Activated CD8-positive, alpha-beta memory T cell treated with anti-CD3 and anti-CD28 coated beads, Interleukin-2, amount 50 U/mL, for 1 hour (primary cell): ENCODE data around the gene ZMYM2.
"Not testable (repeated sequence)": the region's sequence is repeated elsewhere in the genome, so short reads cannot be mapped to it uniquely, and the experiment has no call there.

Experiments used
- DNase-seq: peaks from one replicate; pipeline ENCODE4 v3.0.0-alpha.2; 2020; ENCODE audit errors: extremely low read depth

ZMYM2 gene

DNA sequence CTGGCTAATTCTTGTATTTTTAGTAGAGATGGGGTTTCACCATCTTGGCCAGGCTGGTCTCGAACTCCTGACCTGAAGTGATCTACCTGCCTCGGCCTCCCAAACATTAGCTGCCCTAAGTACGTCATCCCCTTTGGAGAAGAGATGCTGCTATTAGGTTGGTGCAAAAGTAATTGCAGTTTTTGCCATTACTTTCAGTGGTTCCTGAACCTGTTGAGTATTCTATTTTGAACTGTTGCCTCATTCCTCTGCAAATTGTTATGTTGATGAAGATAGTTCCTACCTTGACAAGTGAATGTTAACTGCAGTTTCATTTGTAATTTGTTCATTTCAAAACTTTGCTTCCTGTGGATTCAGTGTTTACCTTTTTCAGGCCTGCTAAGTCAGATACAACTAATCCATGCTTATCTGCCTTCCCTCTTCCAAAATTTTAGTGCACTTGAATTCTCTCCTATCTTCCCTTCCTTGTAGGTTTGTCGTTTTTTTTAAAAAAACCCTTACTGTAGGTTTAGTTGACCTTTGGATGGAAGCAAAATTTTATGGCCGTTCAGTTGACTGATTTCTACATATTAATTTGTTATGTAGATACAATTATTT lies 24.0 kb downstream of the ZMYM2 start:
- no peak for DNase-seq

DNA sequence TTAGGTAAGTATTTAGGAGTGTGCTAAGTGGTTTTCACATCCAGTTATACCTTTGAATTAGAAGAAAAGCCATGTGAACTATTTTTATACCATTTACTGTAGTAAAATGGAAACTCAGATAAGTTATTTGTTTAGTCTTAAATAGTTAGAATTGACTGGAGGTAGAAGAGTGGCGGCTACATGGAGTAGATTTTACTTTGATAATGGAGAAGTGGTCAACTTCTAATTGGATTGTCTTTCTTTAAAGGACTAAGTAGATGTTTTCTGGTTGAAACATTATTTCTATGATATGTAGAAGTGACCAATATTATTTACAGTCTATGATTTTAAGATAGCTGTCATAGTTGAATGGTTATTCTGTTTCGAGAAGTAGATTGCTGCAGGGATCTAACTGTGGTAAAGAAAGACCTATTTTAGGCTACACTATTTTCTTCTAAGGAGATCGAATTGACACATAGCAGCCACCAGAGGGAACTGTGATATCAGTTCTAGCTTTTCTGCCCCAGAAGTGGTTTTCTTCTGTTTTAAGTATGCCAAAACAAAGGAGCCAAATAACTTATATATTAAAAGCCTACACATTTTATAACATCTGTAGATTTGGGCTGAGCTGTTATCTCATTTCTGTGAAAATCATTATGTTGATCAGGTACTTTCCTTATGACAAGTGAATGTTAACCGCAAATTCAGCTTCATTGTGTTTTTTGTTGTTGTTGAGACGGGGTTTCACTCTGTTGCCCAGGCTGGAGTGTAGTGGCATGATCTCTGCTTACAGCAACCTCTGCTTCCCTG lies 26.1 kb downstream of the ZMYM2 start:
- no peak for DNase-seq

DNA sequence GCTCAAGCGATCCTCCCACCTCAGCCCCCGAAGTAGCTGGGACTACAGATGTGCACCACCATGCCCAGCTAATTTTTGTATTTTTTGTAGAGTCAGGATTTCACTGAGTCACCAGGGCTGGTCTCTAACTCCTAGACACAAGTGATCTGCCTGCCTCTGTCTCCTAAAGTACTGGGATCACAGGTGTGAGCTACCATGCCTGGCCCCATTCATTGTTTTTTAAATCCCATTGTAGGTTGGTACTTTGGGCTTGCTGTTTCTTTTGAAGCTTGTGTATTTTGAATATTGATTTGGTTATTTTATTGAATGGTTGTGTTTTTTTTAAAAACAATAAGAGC lies 26.7 kb downstream of the ZMYM2 start:
- no peak for DNase-seq

DNA sequence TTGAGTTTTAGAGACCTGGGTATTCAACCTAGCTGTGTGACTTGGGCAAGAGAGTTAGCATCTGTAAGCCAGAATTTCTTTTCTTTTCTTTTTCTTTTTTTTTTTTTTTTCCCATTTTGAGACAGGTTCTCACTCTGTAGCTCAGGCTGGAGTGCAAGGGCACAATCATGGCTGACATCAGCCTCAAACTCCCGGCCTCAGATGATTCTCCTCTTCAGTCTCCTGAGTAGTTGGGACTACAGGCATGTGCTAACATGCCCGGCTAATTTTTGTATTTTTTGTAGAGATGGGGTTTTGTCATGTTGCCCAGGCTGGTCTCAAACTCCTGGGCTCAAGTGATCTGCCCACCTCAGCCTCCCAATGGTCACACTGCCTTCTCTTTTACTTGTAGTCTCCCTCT lies 33.0 kb downstream of the ZMYM2 start:
- DNase-seq: no peak

DNA sequence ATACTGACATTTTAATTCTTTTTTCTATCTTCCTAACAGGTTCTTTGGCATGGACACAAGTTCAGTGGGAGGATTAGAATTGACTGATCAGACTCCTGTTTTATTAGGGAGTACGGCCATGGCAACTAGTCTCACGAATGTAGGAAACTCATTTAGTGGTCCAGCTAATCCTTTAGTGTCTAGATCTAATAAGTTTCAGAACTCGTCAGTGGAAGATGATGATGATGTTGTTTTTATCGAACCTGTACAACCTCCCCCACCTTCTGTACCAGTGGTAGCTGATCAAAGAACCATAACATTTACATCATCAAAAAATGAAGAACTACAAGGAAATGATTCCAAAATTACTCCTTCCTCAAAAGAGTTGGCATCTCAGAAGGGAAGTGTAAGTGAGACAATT lies 34.5 kb downstream of the ZMYM2 start:
- no peak for DNase-seq

DNA sequence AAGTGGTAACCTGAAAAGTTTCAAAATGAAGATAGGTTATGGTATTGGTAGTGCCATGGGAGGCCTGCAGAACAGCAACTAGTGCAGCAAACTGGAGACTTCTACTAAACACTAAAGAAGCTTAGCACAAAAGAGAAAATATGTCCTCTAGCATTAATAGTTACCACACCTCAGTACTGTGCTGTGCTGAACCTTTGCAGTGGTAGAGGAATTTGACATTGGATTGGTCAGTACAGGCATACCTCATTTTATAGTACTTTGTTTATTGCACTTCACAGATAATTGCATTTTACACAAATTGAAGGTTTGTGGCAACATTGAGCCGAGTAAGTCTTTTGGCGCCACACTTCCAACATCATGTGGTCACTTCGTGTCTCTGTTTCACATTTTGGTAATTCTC lies 40.4 kb downstream of the ZMYM2 start:
- DNase-seq: no peak

DNA sequence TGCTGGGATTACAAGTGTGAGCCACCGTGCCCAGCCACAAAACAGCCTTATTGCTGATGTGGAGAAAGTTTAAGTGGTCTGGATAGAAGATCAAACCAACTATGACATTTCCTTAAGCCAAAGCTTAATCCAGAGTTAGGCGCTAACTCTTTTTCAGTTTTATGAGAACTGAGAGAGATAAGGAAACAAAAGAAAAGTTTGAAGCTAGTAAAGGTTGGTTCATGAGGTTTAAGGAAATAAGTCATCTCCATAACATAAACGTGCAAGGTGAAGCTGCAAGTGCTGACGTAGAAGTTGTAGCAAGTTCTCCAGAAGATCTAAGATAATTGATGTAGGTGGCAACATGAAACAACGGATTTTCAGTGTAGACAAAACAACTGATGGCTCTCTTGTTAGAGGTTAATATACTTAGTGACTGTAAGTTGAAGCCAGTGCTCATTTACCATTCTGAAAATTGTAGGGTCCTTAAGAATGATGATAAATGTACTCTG lies 41.6 kb downstream of the ZMYM2 start:
- no peak for DNase-seq

DNA sequence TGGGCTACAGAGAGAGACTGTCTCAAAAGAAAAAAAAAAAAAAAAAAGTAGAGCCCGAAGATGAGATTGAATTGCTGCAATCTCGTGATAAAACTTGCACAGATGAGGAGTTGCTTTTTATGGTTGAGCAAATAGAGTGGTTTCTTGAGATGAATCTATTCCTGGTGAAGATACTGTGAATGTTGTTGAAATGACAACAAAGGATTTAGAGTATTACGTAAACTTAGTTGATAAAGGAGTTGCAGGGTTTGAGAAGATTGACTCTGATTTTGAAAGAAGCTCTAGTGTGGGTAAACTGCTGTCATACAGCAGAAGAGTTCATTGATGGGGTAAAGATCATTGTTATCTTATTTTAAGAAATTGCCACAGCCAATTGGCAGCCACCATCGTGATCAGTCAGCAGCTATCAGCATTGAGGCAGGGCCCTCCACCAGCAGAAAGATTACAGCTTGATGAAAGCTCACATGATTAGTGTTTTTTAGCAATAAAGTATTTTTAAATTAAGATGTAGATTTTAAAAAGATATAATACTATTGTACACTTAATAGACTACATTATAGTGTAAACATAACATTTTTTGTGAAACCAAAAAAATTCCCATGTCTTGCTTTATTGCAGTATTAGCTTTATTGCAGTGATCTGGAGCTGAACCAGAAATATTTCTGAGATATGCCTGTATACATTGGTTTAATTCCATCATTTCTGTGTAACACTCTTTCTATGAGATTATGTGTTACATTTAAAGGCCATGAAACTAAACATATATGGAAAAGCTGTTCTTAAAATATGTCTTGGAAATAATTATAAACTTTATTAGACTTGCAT lies 43.1 kb downstream of the ZMYM2 start:
- no peak for DNase-seq

DNA sequence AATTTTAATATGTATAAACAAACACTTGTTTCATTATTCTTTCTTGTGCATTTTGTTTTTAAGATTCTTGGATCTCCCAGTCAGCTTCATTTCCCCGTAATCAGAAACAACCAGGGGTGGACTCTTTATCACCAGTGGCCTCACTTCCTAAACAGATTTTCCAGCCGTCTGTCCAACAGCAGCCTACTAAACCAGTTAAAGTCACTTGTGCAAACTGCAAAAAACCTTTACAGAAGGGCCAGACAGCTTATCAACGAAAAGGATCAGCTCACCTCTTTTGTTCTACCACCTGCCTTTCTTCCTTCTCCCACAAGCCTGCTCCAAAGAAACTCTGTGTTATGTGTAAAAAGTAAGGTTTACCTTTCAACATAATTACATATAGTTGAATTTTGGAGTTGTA lies 44.3 kb downstream of the ZMYM2 start:
- DNase-seq: no peak

DNA sequence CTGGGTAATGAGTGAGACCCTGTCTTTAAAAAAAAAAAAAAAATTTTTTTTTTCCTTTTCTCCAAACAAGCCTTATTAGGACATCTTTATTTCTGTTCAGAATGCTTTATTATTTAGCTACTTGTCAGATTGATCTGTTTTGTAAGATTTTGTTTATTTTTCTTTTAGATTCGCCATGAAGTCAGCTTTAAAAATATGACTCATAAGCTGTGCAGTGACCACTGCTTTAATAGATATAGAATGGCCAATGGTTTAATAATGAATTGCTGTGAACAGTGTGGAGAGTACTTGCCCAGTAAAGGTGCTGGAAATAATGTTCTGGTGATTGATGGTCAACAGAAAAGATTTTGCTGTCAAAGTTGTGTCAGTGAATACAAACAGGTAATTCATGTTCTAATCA lies 47.7 kb downstream of the ZMYM2 start:
- DNase-seq: no peak

DNA sequence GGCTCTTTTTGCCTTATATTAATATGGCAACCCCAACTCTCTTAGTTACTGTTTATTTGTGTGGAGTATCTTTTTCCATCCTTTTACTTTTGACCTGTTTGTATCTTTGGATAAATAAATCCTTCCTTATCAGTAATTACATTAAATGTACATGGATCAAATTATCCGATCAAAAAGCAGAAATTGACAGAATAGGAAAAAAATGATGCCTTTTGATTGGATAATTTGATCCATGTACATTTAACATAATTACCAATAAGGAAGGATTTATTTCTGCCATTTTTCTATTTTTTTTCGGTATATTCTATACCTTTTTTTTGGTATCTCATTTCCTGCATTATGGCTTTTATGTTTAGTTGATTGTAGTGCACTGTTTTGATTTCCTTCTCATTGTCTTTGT lies 57.2 kb downstream of the ZMYM2 start:
- DNase-seq: no peak

DNA sequence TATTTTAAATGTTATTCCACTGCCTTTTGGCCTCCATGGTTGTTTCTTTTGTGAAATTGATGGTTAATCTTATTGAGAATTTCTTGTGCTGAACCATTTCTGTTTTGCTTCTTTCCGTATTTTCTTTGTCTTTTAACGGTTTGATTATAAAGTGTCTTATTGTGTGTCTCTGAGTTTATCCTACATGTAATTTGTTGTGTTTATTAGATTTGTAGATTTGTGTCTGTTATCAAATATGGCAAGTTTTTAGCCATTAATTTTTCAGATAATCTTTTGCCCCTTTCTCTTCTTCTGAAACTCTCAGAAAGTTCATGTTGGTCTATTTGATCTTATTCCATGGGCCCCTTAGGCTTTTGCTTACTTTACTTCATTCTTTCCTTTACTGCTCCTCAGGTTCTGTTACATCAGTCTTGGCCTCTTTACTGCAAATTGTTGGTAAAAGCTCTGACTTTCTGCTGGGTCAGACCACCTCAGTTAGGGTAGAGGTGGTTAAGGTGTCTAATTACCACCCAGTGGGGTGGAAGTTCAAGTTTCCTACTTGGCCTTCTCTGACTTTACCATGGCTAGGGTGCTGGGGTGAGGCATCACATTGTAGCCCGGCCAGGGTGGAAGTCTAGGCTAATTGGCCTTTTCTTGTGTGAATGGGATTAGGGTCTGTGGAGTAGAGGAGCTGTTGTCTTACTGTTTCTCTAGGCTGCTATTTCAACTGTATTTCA lies 58.3 kb downstream of the ZMYM2 start:
- DNase-seq: no peak

DNA sequence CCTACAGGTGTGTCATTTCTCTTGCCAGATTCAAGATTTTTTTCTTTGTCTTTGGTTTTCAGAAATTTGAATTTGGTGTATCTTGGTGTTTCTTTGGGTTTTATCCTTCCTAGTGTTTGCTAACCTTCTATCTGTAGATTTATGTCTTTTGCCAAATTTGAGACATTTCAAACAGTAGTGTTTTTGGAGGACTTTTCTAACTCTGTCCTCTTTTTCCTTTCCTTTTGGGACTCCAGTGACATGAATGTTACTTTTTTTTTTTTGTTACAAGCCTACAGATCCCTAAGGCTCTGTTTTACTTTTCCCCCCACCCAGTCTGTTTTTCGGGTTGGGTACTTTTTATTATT lies 58.8 kb downstream of the ZMYM2 start:
- DNase-seq: no peak

DNA sequence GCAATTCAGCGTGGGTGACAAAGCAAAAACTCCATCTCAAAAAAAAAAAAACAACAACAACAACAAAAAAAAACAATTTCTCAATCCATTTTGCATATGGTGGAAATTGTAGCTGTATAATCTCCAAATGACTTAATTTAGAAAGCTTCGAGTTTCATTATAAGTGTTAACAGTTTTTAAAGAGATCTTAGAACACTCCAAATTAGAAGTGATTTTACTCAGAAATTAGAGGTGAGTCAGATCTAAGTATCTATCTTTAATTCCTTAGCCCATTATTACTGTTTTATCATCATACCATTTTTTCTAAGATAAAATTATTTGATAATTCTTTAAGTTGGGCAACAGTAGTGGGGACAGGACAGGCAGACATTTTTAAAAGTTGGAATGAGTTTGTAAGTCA lies 60.5 kb downstream of the ZMYM2 start:
- no peak for DNase-seq

DNA sequence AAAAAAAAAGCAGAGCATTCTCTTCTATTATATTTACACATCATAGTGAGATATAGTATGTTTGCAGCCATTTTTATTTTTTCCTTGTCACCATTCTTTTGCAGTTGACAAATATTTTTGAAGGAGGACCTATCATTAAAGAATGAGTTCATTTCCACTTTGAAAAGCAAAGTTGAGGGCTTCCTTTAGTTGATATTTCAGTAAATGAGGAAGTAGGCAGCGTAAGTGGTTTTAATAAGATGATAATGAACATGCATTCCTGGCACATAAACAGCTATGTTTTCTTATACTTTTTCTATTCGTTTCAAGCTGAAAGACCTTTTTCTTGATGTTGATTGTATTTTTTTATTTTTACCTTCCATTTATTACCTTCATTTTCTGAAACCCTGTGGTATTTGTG lies 66.2 kb downstream of the ZMYM2 start:
- DNase-seq: no peak

DNA sequence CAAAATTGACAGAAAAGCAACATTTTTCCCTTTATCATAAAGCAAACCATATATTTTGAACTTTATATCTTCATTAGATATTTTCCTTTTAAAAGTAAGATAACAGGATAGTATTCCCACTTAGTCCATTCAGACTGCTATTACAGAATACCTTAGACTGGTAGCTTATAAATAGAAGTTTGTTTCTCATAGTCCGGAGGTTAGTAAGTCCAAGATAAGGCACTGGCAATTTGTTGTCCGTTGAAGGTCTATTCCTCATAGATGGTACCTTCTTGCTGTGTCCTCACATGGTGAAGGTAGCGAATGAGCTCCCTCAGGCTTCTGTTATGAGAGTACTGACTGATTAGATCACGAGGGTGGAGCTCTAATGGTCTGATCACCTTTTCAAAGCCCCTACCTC lies 70.4 kb downstream of the ZMYM2 start:
- no peak for DNase-seq

DNA sequence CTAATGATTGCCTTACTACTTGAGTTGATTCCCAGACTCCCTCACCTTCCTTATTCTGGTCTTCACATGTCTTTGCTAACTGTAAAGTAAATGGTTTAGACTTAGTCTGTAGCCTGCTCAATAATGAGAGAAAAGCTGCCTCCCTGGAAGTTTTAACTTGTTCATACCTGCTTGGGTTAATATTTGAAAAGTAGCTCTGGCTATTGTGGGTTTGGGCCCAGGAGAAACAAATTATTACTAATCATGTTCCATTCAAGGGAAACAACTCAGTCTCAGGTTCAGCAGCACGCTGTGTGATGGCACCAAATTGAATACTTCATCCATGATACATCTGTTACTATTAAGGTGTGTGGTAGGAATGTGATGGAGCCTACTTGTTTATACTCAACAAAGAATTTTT lies 75.0 kb downstream of the ZMYM2 start:
- no peak for DNase-seq

DNA sequence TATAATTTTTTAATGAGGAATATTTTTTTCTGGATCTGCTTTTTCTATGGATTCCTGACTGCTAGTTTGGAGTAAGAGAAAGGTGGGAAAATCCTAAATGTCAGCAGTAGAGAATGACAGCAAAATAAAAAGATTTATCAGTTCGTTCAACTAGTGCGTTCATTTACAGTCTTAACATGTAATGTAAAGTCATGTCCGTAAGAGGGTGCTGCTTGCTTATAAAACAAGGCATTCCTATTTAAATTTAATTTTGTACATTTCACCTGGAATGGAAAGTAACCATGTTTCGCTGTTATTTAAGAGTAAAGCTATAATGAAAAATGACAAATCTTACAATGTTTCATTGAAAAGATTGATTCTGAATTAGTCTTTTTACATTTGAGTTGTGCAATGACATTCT lies 76.6 kb downstream of the ZMYM2 start:
- no peak for DNase-seq

DNA sequence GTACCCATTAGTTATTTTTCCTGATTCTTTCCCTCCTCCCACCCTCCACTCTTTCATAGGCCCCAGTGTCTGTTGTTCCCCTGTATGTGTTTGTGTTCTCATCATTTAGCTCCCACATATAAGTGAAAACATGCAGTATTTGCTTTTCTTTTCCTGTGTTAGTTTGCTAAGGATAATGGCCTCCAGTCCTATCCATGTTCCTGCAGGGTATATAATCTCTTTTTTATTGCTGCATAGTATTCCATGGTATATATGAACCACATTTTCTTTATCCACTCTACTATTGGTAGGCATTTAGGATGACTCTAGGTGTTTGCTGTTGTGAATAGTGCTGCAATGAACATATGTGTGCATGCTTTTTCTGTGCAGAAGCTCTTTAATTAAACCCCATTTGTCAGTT lies 79.4 kb downstream of the ZMYM2 start:
- DNase-seq: no peak

DNA sequence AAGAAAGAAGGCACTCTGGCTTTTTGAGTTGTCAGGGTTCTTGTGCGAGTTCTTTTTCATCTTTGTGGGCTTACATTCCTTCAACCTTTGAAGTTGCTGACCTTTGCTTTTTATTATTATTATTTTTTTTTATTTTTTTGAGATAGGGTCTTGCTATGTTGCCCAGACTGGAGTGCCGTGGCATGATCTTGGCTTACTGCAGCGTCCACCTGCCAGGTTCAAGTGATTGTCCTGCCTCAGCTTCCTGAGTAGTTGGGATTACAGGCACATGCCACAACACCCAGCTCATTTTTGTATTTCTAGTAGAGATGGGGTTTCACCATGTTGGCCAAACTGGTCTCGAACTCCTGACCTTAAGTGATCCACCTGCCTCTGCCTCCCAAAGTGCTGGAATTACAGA lies 84.1 kb downstream of the ZMYM2 start:
- DNase-seq: not testable (repeated sequence)

DNA sequence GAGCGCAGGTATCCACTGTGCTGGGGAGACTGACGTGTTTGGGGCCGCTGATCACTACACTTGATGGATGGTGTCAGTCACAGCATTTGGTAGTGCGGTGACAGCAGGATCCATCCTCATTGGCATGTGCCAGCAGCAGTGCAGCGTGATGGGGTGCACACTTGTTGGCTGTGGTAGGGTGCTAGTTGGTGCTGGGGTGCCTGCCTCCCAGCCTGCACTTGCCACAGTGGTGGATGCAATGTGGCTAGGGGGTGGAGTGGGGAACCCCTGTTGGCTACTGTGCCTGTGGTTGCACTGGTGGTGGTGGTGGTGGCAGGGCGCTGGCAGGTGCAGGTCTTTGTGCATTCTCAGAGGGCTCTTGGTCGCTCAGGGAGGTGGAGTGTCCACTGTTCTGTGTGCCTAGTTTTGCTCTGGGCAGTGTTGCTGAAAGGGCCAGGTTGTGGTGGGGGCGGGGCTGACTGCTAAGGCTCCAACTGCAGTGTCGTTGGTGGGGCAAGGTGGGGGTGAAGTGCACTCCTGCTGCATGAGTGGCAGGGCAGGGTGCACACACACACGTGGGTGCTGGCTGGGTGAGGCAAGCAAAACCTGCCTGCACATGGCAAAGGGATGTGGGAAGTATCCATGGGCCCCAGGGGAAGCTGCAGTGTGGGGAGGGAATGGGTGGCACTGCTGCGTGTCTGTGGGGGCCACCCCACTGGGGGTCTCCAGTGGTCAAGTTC lies 84.8 kb downstream of the ZMYM2 start:
- DNase-seq: no peak

DNA sequence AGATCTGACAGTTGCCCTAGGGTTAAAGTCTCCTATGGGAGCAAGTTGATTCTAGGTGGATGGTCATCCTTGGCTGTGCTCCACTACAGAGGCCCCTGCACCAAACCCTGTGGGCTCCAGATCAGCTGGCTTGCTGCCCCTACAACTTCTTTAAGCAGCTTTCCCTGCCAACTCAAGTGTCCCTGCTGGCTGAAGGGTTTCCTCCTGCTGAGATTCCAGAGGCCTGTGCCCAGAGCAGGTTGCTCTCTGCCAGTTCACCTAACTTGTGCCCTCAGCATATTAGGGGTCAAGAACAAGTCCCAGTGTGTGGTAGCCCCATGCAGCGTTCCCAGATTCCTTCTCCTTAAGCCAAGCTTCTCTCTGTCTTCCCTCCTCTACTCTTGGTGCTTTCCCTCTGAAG lies 85.6 kb downstream of the ZMYM2 start:
- DNase-seq: no peak
